ENCODE measurements around the gene SERINC3.

DNA sequence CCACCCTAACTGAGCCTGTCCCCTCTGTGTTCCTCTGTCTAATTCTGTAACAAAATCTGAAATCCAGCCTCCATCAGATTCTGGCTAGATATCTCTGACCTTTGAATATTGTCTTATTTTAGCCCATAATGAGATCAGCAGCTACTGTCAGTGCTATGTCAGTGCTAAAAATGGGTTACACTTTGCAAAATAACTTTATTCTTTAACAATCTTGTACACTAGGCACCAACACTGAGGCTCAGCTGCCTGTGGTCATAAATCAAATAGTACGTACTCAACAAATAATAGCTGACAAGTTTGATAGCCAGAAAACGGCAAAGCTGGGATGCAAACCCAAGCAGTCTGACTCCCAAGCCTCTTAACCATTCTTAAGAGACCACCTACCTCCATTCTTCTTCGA, 24.1 kb downstream of the SERINC3 start:
- TF ChIP-seq, protein P1, sequence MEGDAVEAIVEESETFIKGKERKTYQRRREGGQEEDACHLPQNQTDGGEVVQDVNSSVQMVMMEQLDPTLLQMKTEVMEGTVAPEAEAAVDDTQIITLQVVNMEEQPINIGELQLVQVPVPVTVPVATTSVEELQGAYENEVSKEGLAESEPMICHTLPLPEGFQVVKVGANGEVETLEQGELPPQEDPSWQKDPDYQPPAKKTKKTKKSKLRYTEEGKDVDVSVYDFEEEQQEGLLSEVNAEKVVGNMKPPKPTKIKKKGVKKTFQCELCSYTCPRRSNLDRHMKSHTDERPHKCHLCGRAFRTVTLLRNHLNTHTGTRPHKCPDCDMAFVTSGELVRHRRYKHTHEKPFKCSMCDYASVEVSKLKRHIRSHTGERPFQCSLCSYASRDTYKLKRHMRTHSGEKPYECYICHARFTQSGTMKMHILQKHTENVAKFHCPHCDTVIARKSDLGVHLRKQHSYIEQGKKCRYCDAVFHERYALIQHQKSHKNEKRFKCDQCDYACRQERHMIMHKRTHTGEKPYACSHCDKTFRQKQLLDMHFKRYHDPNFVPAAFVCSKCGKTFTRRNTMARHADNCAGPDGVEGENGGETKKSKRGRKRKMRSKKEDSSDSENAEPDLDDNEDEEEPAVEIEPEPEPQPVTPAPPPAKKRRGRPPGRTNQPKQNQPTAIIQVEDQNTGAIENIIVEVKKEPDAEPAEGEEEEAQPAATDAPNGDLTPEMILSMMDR (IDR thresholded peaks at IDR 0.05; ENCODE audit: insufficient read depth, low read depth, low read length), result no peak
- no peak for TF ChIP-seq EZH2 (IDR thresholded peaks at IDR 0.05; ENCODE audit: insufficient read depth, low read length)

Data from astrocyte (in vitro differentiated cells and primary cell).